WTC11 (cell line): Measurements from ENCODE around the gene RGS6.

ENCODE experiments used
- CTCF ChIP-seq: fragments of 200-600 bp; IDR thresholded peaks from 2 replicates; pipeline ENCODE4 v1.8.0; 2022; ENCODE audit warnings: antibody characterized with exemption
- E2F4 ChIP-seq: sonication (generic); formaldehyde crosslinking; IDR thresholded peaks from 2 replicates; pipeline ENCODE4 v1.8.1; 2022; ENCODE audit warnings: low read depth, mild to moderate bottlenecking, moderate library complexity, missing genetic modification reagents, borderline replicate concordance
- FOXJ3 ChIP-seq: sonication (generic); formaldehyde crosslinking; IDR thresholded peaks from 2 replicates; pipeline ENCODE4 v1.9.0; 2021; ENCODE audit warnings: missing genetic modification reagents, mild to moderate bottlenecking, borderline replicate concordance
- JUN ChIP-seq: sonication (generic); formaldehyde crosslinking; IDR thresholded peaks from 2 replicates; pipeline ENCODE4 v1.8.0; 2023; ENCODE audit warnings: mild to moderate bottlenecking, missing genetic modification reagents
- MAX ChIP-seq: sonication (generic); formaldehyde crosslinking; IDR thresholded peaks from 2 replicates; pipeline ENCODE4 v1.8.0; 2022; ENCODE audit warnings: mild to moderate bottlenecking, missing genetic modification reagents
- MYBL2 ChIP-seq: sonication (generic); formaldehyde crosslinking; IDR thresholded peaks from 2 replicates; pipeline ENCODE4 v1.8.1; 2023; ENCODE audit warnings: mild to moderate bottlenecking, moderate library complexity, missing genetic modification reagents
- STAT6 ChIP-seq: sonication (generic); formaldehyde crosslinking; conservative IDR thresholded peaks from 2 replicates; pipeline ENCODE4 v1.8.1; 2023; ENCODE audit warnings: mild to moderate bottlenecking, low read depth, missing genetic modification reagents, moderate library complexity

- TF ChIP-seq CTCF (no peak), MYBL2 (CRISPR knock-in tag) (no peak), JUN (CRISPR knock-in tag) (no peak), MAX (CRISPR knock-in tag) (no peak), STAT6 (no peak), FOXJ3 (no peak), E2F4 (CRISPR knock-in tag) (no peak)
Measured at GRCh38 chr14:72165229-72165698, 233.0 kb downstream of the RGS6 start.
